ENCODE results near the gene MIGA2. TPM values are rescaled to one million over a fixed set of nuclear protein-coding genes. Genes with fewer than 3 reads are reported as not detected.

Gene MIGA2
- total and polyA plus RNA-seq, 9 of the 15 experiments (the other 6 are each of a cell fraction or from before 2014, with no cell fraction given): 0.15 to 54.1 (median 18.0) TPM

GRCh38 chr9:129110740-129111527 lies 74.5 kb downstream of the MIGA2 start, which contains the start of the genes CRAT and PTPA (continued):
- TF ChIP-seq NCOA2 (IDR thresholded peaks at IDR 0.05; ENCODE audit: partially characterized antibody in 2 of 2) (no peak), CCNT2 (IDR thresholded peaks at IDR 0.05; ENCODE audit: borderline replicate concordance, extremely low read depth, insufficient read length, low read depth, low read length) (peak; percentile 58), RBM22 (IDR thresholded peaks at IDR 0.05; ENCODE audit: low read depth, low read length, poor library complexity, severe bottlenecking) (no peak), E2F8 (IDR thresholded peaks at IDR 0.05; ENCODE audit: low read depth, partially characterized antibody) (no peak), GMEB1 (CRISPR knock-in tag; IDR thresholded peaks at IDR 0.05) (peak; percentile 78), SAP30 (IDR thresholded peaks at IDR 0.05; ENCODE audit: borderline replicate concordance, insufficient read depth, low read depth, low read length, poor library complexity, severe bottlenecking) (peak; percentile 90), CBX2 (IDR thresholded peaks at IDR 0.05; ENCODE audit: insufficient read depth, low read length, poor library complexity, severe bottlenecking) (no peak), TRIM24 (IDR thresholded peaks at IDR 0.05) (peak in 1 of 2 experiments; percentile 40; a peak in 1 of 4 replicates), CTBP1 (IDR thresholded peaks at IDR 0.05; ENCODE audit: borderline replicate concordance) (peak; percentile 72), ZNF146 (CRISPR knock-in tag; IDR thresholded peaks at IDR 0.05; ENCODE audit: unreplicated experiment) (no peak), IRF2 (CRISPR knock-in tag; IDR thresholded peaks at IDR 0.05) (no peak), ZNF217 (CRISPR knock-in tag; IDR thresholded peaks at IDR 0.05) (no peak), RBBP5 (IDR thresholded peaks at IDR 0.05; ENCODE audit: borderline replicate concordance, insufficient read depth, low read length, poor library complexity, severe bottlenecking) (peak; percentile 11), ARID3A (IDR thresholded peaks at IDR 0.05; ENCODE audit: borderline replicate concordance, low read depth, low read length) (no peak), E2F5 (CRISPR knock-in tag; IDR thresholded peaks at IDR 0.05) (0 out of 2 replicates have a peak, but pooled peaks have one; percentile 5), ZBTB17 (CRISPR knock-in tag; IDR thresholded peaks at IDR 0.05) (peak; percentile 79)
